Activated CD8-positive, alpha-beta T cell treated with anti-CD3 and anti-CD28 coated beads for 36 hours (primary cell): ENCODE measurements around the gene SERPINA6. TPM values are rescaled to one million over a fixed set of nuclear protein-coding genes. Genes with fewer than 3 reads are reported as not detected.

Source experiments
- ATAC-seq: fragments of 200-7000 bp; cut with Tn5 transposase; one replicate; pipeline ENCODE4 v1.10.0; 2021; ENCODE audit warnings: mild to moderate bottlenecking, moderate library complexity
- CTCF ChIA-PET: fragments of 350-600 bp; sonication (Branson Sonifier 250); formaldehyde crosslinking; loops from one replicate; lab custom pipeline; 2021; ENCODE audit warnings: antibody characterized with exemption; lab: Charles Lee
- POLR2A ChIA-PET: fragments of 350-600 bp; sonication (Branson Sonifier 250); formaldehyde crosslinking; loops from one replicate; lab custom pipeline; 2021; ENCODE audit warnings: antibody characterized with exemption; lab: Charles Lee
- DNase-seq: peaks from one replicate; pipeline ENCODE4 v3.0.0-alpha.2; 2020
- H3K27ac Mint-ChIP-seq: one replicate; pipeline ENCODE4 v1.8.0; 2021; ENCODE audit warnings: mild to moderate bottlenecking, mixed read lengths
- H3K27me3 Mint-ChIP-seq: one replicate; pipeline ENCODE4 v1.8.0; 2021; ENCODE audit warnings: mixed read lengths
- H3K36me3 Mint-ChIP-seq: one replicate; pipeline ENCODE4 v1.8.0; 2021; ENCODE audit warnings: low read depth, mixed read lengths
- H3K4me1 Mint-ChIP-seq: one replicate; pipeline ENCODE4 v1.8.0; 2021; ENCODE audit warnings: low read depth, mixed read lengths
- H3K4me3 Mint-ChIP-seq: one replicate; pipeline ENCODE4 v1.8.0; 2021; ENCODE audit warnings: mild to moderate bottlenecking, moderate library complexity, mixed read lengths
- H3K9me3 Mint-ChIP-seq: one replicate; pipeline ENCODE4 v1.8.0; 2021; ENCODE audit warnings: mixed read lengths
- intact Hi-C: fragments of 100-400 bp; cut with micrococcal nuclease; formaldehyde crosslinking; loops from one replicate; pipeline ENCODE4 v1.10.0; 2022
- total RNA-seq, 2 experiments: library from RNA; stranded (reverse); gene quantifications; one replicate each; pipeline ENCODE4 v1.2.3, GENCODE V29; 2021
- TF ChIP-seq, protein P1 (sequence below): fragments of 200-600 bp; IDR thresholded peaks from one replicate; pipeline ENCODE4 v1.8.0; 2022; ENCODE audit warnings: antibody characterized with exemption, mild to moderate bottlenecking

The SERPINA6 gene
- total RNA-seq, 2 experiments from 2014 or later = not detected

DNA sequence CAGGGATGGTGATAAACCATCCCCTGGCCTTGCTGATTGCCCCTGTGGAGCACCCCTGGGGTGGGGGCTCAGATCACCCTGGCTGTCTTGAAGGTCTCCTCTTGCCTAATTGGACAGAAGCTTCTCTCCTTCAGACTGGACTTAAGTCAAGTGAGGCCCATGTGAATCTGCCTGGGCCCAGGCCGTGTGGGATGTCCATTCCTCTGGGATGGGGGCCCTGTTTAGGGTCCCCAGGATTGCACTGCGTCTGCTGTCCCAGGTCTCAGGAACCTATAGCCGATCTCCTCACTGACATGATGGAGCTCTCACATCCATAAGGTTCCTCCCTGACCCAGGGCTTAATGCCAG, 45.1 kb upstream of the SERPINA6 start:
- Mint-ChIP-seq H3K4me3 (no peak overlapping the region), H3K27me3 (no peaks in the 10 kb centered on the region), H3K27ac (no peak overlapping the region), H3K36me3 (no peaks in the 10 kb centered on the region), H3K9me3 (no peaks in the 10 kb centered on the region), H3K4me1 (no peaks in the 10 kb centered on the region)
- TF ChIP-seq, protein P1, sequence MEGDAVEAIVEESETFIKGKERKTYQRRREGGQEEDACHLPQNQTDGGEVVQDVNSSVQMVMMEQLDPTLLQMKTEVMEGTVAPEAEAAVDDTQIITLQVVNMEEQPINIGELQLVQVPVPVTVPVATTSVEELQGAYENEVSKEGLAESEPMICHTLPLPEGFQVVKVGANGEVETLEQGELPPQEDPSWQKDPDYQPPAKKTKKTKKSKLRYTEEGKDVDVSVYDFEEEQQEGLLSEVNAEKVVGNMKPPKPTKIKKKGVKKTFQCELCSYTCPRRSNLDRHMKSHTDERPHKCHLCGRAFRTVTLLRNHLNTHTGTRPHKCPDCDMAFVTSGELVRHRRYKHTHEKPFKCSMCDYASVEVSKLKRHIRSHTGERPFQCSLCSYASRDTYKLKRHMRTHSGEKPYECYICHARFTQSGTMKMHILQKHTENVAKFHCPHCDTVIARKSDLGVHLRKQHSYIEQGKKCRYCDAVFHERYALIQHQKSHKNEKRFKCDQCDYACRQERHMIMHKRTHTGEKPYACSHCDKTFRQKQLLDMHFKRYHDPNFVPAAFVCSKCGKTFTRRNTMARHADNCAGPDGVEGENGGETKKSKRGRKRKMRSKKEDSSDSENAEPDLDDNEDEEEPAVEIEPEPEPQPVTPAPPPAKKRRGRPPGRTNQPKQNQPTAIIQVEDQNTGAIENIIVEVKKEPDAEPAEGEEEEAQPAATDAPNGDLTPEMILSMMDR = no peak
- POLR2A ChIA-PET = no interaction called here
- intact Hi-C loops = no loop called here
- no peak for DNase-seq
- CTCF ChIA-PET = no interaction called here
- ATAC-seq = no peak

DNA sequence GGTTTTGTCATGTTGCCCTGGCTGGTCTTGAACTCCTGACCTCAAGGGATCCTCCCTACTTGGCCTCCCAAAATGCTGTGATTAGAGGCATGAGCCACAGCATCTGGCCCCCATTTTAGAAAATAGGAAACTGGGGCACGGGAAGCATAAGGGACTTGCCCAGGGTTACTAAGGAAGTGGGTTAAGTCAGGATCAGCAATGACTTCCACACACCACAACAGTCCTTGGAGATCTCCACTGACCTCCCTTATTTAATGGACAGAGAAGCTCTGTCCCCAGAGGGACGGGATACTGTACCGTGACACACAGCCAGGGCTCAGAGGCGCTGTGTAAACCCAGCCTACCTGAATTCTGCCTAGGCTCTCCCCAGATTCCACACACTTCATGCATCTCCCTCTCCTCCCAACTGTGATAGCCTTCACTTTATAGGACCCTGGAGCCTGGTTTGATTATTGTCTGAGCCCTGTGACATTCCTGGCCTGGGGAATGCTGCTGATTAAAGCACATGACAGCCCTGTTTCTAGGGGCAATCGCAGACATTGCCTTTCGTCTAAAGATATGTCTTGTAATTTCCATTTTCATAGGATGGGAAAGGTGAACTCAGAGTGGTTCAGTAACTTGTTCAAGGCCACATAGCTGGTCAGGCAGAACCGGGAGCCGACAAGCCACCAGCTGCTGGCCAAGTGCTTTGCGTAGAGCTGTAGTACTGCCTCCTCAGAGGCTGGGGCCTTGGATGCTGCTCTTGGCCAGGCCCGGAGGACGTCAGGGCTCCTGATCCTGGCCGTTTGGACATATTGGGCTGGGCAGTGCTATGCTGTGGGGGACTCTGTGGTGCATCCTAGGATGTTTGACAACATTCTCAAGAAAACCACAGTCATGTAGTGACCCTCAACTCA, 44.5 kb upstream of the SERPINA6 start:
- H3K27ac Mint-ChIP-seq = no peak overlapping the region
- POLR2A ChIA-PET = no interaction called here
- CTCF ChIA-PET = no interaction called here
- ATAC-seq (no peak), DNase-seq (no peak)
- H3K4me3 Mint-ChIP-seq = no peak overlapping the region
- no peaks in the 10 kb centered on the region for H3K9me3 Mint-ChIP-seq
- H3K36me3 Mint-ChIP-seq = no peaks in the 10 kb centered on the region
- peaks cover 3% of the 10 kb centered on the region for H3K27me3 Mint-ChIP-seq
- intact Hi-C loops = no loop called here
- TF ChIP-seq, protein P1 = no peak
- H3K4me1 Mint-ChIP-seq = no peaks in the 10 kb centered on the region

DNA sequence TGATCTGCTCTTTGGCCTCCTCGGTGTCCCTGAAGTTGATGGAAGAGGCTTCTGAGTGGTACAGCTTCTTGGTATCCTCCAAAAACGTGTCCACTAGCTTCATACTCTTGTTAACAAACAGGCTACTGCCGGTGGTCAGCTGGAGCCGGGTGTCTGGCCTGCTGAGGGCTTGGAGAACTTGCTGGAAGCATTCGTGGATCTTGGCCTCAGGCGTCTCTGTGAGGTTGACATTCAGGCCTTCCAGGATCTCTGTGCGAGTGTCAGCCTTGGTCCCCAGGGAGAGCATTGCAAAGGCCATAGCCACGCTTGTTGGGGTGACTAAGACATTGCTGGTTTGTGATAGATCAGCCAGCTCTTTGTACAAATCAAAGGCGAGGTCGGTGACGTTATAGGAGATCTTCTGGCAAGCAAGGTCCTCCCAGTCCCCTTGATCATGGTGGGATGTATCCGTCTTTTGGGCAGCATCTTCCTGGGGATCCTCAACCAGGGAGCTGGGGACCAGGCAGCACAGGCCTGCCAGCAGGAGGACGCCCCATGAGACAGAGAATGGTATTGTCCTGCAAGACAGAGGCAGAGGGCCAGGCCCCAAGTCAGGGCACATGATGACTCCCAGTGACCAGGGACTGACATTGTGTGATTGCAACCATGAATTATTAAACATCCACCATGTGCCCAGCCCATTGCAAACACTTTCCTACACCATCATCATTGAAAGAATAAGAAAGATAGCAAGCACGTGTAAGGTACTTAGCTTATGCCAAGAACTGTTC, 43.2 kb upstream of the SERPINA6 start, which contains the start of gene SERPINA2:
TSS of gene SERPINA2 (minus strand) at position 553 of the 770 bp plus-strand sequence.
- intact Hi-C loops = no loop called here
- no peaks in the 10 kb centered on the region for H3K9me3 Mint-ChIP-seq
- no peaks in the 10 kb centered on the region for H3K4me1 Mint-ChIP-seq
- DNase-seq (no peak), ATAC-seq (no peak)
- no peaks in the 10 kb centered on the region for H3K36me3 Mint-ChIP-seq
- peaks cover 5% of the 10 kb centered on the region for H3K27me3 Mint-ChIP-seq
- no peak within 1 kb of the TSS for H3K4me3 Mint-ChIP-seq
- POLR2A ChIA-PET = no interaction called here
- TF ChIP-seq, protein P1 = no peak
- CTCF ChIA-PET = no interaction called here
- no peak within 1 kb of the TSS for H3K27ac Mint-ChIP-seq

DNA sequence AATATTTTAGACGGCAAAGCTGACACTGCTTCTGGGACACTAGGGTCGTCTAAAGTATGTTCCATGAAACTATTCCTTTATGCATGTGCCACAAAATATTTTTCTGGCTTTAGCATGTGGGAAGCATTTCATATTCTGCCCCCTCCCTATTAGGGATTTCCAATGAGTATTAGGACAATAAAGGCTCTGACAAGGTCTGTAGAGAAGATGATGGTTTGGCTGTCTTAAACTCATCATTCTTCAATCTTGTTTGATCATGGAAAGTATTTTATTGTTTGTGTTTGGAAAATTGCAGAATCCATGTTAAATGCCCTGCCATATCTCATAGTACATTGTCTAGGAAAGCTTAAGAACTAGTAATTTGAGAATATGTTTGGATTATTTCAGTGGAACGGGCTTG, 42.5 kb upstream of the SERPINA6 start:
- Mint-ChIP-seq H3K27ac (no peak overlapping the region), H3K9me3 (no peaks in the 10 kb centered on the region), H3K4me3 (no peak overlapping the region), H3K4me1 (no peaks in the 10 kb centered on the region), H3K27me3 (peaks cover 7% of the 10 kb centered on the region), H3K36me3 (no peaks in the 10 kb centered on the region)
- ATAC-seq (no peak), DNase-seq (no peak)
- intact Hi-C loops = no loop called here
- TF ChIP-seq, protein P1 = no peak
- POLR2A ChIA-PET = no interaction called here
- CTCF ChIA-PET = no interaction called here

DNA sequence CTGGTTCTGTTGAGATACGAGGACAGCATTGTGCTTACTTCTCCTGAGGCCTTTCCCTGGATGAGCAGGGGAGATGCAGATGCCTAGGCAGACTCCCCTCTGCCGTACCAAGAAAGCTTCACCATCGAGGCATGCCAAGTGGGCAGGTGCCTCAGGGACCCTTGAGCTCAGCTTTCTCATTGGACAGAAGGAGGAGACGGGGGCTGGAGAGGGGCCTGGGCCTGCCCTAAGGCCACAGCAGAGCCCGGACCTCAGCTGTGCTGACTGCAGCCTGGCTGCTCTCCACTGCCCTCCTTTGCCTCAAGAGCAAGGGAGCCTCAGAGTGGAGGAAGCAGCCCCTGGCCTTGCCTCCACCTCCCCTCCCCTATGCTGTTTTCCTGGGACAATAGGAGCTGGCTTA, 41.8 kb upstream of the SERPINA6 start:
- H3K36me3 Mint-ChIP-seq = no peaks in the 10 kb centered on the region
- CTCF ChIA-PET = no interaction called here

More for the DNA sequence above, 41.8 kb upstream of the SERPINA6 start:
- H3K9me3 Mint-ChIP-seq = no peaks in the 10 kb centered on the region
- TF ChIP-seq, protein P1 = no peak
- H3K27me3 Mint-ChIP-seq = peaks cover 10% of the 10 kb centered on the region
- DNase-seq (no peak), ATAC-seq (no peak)
- H3K4me3 Mint-ChIP-seq = no peak overlapping the region
- intact Hi-C loops = no loop called here
- H3K4me1 Mint-ChIP-seq = no peaks in the 10 kb centered on the region
- POLR2A ChIA-PET = no interaction called here
- no peak overlapping the region for H3K27ac Mint-ChIP-seq
